GM23338 (cell line): ENCODE measurements around the gene GALNT9. TPM values are rescaled to one million over a fixed set of nuclear protein-coding genes. Genes with fewer than 3 reads are reported as not detected.
"Not testable (repeated sequence)": the region's sequence is repeated elsewhere in the genome, so short reads cannot be mapped to it uniquely, and the experiment has no call there.

ENCODE experiments used
- ATAC-seq: fragments of 200-7000 bp; cut with Tn5 transposase; 3 replicates; pipeline ENCODE4 v1.9.1; 2020
- DNase-seq: peaks from one replicate; pipeline ENCODE4 v3.0.0-alpha.2; 2015; ENCODE audit warnings: low spot score
- H2AFZ ChIP-seq: fragments of 200-600 bp; sonication (generic); 2 replicates; pipeline ENCODE4 v1.8.0; 2016; ENCODE audit warnings: antibody characterized with exemption, mild to moderate bottlenecking, moderate library complexity
- H3F3A ChIP-seq: fragments of 200-600 bp; sonication (generic); replicated peaks from 2 replicates; pipeline ENCODE4 v1.8.0; 2017; ENCODE audit warnings: antibody characterized with exemption, mixed run types, low read depth
- H3K27ac ChIP-seq: fragments of 200-600 bp; sonication (generic); 2 replicates; pipeline ENCODE4 v1.6.1; 2016; ENCODE audit warnings: low read depth
- H3K27me3 ChIP-seq: fragments of 200-600 bp; sonication (generic); 2 replicates; pipeline ENCODE4 v1.8.0; 2016; ENCODE audit warnings: mild to moderate bottlenecking, mixed run types, moderate library complexity; ENCODE audit not compliant: insufficient read depth
- H3K36me3 ChIP-seq: fragments of 200-600 bp; sonication (generic); 2 replicates; pipeline ENCODE4 v1.8.0; 2016; ENCODE audit warnings: mild to moderate bottlenecking; ENCODE audit not compliant: insufficient read depth
- H3K4me1 ChIP-seq: fragments of 200-600 bp; sonication (generic); 2 replicates; pipeline ENCODE4 v1.8.0; 2016; ENCODE audit warnings: mild to moderate bottlenecking, moderate library complexity; ENCODE audit not compliant: insufficient read depth
- H3K4me2 ChIP-seq: fragments of 200-600 bp; sonication (generic); 2 replicates; pipeline ENCODE4 v1.7.1; 2017; ENCODE audit warnings: mixed run types
- H3K4me3 ChIP-seq: fragments of 200-600 bp; sonication (generic); 2 replicates; pipeline ENCODE4 v1.6.1; 2016; ENCODE audit warnings: mixed run types
- H3K79me2 ChIP-seq: fragments of 200-600 bp; sonication (generic); replicated peaks from 2 replicates; pipeline ENCODE4 v1.8.0; 2017; ENCODE audit warnings: mild to moderate bottlenecking; ENCODE audit not compliant: insufficient read depth
- H3K9me2 ChIP-seq: fragments of 200-600 bp; sonication (generic); 2 replicates; pipeline ENCODE4 v1.8.0; 2017; ENCODE audit not compliant: insufficient read depth
- H4K20me1 ChIP-seq: fragments of 200-600 bp; sonication (generic); replicated peaks from 2 replicates; pipeline ENCODE4 v1.8.0; 2017; ENCODE audit warnings: mild to moderate bottlenecking; ENCODE audit not compliant: insufficient read depth
- H3K27ac Mint-ChIP-seq: 2 replicates; pipeline ENCODE4 v1.8.0; 2020; ENCODE audit warnings: inconsistent platforms, mild to moderate bottlenecking, moderate library complexity, mixed read lengths
- H3K27me3 Mint-ChIP-seq: 3 replicates; pipeline ENCODE4 v1.8.0; 2022; ENCODE audit warnings: low read depth, mild to moderate bottlenecking, moderate library complexity, mixed read lengths, inconsistent platforms; ENCODE audit not compliant: insufficient read depth, poor library complexity
- H3K36me3 Mint-ChIP-seq: 3 replicates; pipeline ENCODE4 v1.8.0; 2021; ENCODE audit warnings: low read depth, mild to moderate bottlenecking, inconsistent platforms, moderate library complexity, mixed read lengths
- H3K4me1 Mint-ChIP-seq: 3 replicates; pipeline ENCODE4 v1.8.0; 2020; ENCODE audit warnings: mild to moderate bottlenecking, inconsistent platforms, mixed read lengths
- H3K4me3 Mint-ChIP-seq: 3 replicates; pipeline ENCODE4 v1.8.0; 2021; ENCODE audit warnings: moderate library complexity, mild to moderate bottlenecking, inconsistent platforms, mixed read lengths
- H3K9me3 Mint-ChIP-seq: 3 replicates; pipeline ENCODE4 v1.8.0; 2020; ENCODE audit warnings: moderate library complexity, mild to moderate bottlenecking, inconsistent platforms, mixed read lengths
- EZH2phosphoT487 ChIP-seq: fragments of 200-600 bp; sonication (generic); IDR thresholded peaks from one replicate; pipeline ENCODE4 v1.8.1; 2018; ENCODE audit warnings: antibody characterized with exemption; ENCODE audit not compliant: unreplicated experiment
- JUNB ChIP-seq: IDR thresholded peaks from one replicate; pipeline ENCODE4 v1.6.1; 2016; ENCODE audit warnings: antibody characterized with exemption; ENCODE audit not compliant: unreplicated experiment
- STAT1 ChIP-seq: IDR thresholded peaks from one replicate; pipeline ENCODE4 v1.6.1; 2016; ENCODE audit warnings: antibody characterized with exemption; ENCODE audit not compliant: unreplicated experiment
- ZNF114 ChIP-seq: fragments of 250-450 bp; sonication (Bioruptor Pico); IDR thresholded peaks from 2 replicates; pipeline ENCODE4 v1.5.0; 2020; ENCODE audit warnings: mild to moderate bottlenecking, moderate library complexity
- ZNF331 ChIP-seq: fragments of 250-450 bp; sonication (Bioruptor Pico); IDR thresholded peaks from 2 replicates; pipeline ENCODE4 v1.5.0; 2020; ENCODE audit warnings: low read depth, mild to moderate bottlenecking, moderate library complexity
- polyA plus RNA-seq: library from polyadenylated mRNA; unstranded; fragments of >200 nt; fragmentation: Nextera tagmentation; extraction: Ambion mirVana; gene quantifications from 2 replicates; pipeline ENCODE4 v1.2.1, GENCODE V29; 2016
- total RNA-seq: library from RNA; depleted of rRNA; stranded (reverse); fragments of >200 nt; shearing (Covaris generic); gene quantifications from 2 replicates; pipeline ENCODE4 v1.2.3, GENCODE V29; 2014
- TF ChIP-seq, protein P1 (sequence below): IDR thresholded peaks from 2 replicates; pipeline ENCODE4 v1.6.1; 2016; ENCODE audit warnings: antibody characterized with exemption
- TF ChIP-seq, protein P2 (sequence below): fragments of 250-450 bp; sonication (Bioruptor Pico); IDR thresholded peaks from 2 replicates; pipeline ENCODE4 v1.5.0; 2020; ENCODE audit warnings: mild to moderate bottlenecking, moderate library complexity
- TF ChIP-seq, protein P3 (sequence below), 2 experiments: fragments of 200-600 bp in 1 of 2; sonication (generic) in 1 of 2; conservative IDR thresholded peaks; 2 replicates each; pipeline versions ENCODE4 v1.5.1 to v1.6.1; 2016 to 2017; ENCODE audit warnings: antibody characterized with exemption in 2 of 2, low read depth in 2 of 2, mild to moderate bottlenecking in 2 of 2, moderate library complexity in 1 of 2

GALNT9 gene
- total and polyA plus RNA-seq, 2 experiments from 2014 or later, result 0.81 to 2.5 TPM

DNA sequence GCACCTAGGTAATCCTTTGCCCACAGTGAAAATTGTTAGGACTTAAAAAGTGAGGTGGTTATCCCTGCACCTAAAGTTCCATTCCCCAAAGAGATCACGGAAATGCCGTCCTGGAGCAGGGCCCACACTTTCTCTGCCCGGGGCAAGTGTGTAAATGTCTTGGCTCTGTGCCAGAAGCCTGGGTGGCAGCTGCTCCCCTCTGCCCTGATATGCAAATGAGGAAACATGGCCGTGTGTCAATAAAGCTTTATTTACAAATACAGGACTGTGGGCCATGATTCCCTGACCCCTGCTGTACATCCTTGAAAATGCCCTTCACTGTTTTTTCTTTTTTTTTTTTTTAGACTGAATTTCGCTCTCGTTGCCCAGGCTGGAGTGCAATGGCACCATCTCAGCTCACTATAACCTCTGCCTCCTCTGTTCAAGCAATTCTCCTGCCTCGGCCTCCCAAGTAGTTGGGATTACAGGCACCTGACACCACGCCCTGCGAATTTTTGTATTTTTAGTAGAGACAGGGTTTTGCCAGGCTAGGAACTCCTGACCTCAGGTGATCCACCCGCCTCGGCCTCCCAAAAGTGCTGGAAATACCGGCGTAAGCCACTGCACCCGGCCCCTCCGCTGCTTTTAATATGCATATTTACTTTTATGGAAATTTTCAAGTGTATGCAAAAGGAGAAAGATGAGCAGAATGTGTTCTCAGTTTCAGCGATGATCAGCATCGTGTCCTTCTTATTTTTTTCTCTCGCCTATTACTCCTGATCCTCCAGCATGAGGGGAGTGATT, 75.5 kb downstream of the GALNT9 start:
- Mint-ChIP-seq H3K9me3 (no peaks in the 10 kb centered on the region), H3K36me3 (no peaks in the 10 kb centered on the region), H3K27me3 (peaks cover 14% of the 10 kb centered on the region), H3K4me1 (peaks cover 23% of the 10 kb centered on the region), H3K27ac (no peak overlapping the region), H3K4me3 (no peak overlapping the region)
- no peak overlapping the region for H3K27ac ChIP-seq
- H3F3A ChIP-seq, result no peaks in the 10 kb centered on the region
- H2AFZ ChIP-seq, result no peak overlapping the region
- no peaks in the 10 kb centered on the region for H3K79me2 ChIP-seq
- TF ChIP-seq, protein P1, sequence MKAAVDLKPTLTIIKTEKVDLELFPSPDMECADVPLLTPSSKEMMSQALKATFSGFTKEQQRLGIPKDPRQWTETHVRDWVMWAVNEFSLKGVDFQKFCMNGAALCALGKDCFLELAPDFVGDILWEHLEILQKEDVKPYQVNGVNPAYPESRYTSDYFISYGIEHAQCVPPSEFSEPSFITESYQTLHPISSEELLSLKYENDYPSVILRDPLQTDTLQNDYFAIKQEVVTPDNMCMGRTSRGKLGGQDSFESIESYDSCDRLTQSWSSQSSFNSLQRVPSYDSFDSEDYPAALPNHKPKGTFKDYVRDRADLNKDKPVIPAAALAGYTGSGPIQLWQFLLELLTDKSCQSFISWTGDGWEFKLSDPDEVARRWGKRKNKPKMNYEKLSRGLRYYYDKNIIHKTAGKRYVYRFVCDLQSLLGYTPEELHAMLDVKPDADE, result no peak
- TF ChIP-seq ZNF114 (CRISPR knock-in tag) (no peak), STAT1 (no peak), EZH2phosphoT487 (no peak), JUNB (no peak), ZNF331 (CRISPR knock-in tag) (no peak)
- TF ChIP-seq, protein P2, sequence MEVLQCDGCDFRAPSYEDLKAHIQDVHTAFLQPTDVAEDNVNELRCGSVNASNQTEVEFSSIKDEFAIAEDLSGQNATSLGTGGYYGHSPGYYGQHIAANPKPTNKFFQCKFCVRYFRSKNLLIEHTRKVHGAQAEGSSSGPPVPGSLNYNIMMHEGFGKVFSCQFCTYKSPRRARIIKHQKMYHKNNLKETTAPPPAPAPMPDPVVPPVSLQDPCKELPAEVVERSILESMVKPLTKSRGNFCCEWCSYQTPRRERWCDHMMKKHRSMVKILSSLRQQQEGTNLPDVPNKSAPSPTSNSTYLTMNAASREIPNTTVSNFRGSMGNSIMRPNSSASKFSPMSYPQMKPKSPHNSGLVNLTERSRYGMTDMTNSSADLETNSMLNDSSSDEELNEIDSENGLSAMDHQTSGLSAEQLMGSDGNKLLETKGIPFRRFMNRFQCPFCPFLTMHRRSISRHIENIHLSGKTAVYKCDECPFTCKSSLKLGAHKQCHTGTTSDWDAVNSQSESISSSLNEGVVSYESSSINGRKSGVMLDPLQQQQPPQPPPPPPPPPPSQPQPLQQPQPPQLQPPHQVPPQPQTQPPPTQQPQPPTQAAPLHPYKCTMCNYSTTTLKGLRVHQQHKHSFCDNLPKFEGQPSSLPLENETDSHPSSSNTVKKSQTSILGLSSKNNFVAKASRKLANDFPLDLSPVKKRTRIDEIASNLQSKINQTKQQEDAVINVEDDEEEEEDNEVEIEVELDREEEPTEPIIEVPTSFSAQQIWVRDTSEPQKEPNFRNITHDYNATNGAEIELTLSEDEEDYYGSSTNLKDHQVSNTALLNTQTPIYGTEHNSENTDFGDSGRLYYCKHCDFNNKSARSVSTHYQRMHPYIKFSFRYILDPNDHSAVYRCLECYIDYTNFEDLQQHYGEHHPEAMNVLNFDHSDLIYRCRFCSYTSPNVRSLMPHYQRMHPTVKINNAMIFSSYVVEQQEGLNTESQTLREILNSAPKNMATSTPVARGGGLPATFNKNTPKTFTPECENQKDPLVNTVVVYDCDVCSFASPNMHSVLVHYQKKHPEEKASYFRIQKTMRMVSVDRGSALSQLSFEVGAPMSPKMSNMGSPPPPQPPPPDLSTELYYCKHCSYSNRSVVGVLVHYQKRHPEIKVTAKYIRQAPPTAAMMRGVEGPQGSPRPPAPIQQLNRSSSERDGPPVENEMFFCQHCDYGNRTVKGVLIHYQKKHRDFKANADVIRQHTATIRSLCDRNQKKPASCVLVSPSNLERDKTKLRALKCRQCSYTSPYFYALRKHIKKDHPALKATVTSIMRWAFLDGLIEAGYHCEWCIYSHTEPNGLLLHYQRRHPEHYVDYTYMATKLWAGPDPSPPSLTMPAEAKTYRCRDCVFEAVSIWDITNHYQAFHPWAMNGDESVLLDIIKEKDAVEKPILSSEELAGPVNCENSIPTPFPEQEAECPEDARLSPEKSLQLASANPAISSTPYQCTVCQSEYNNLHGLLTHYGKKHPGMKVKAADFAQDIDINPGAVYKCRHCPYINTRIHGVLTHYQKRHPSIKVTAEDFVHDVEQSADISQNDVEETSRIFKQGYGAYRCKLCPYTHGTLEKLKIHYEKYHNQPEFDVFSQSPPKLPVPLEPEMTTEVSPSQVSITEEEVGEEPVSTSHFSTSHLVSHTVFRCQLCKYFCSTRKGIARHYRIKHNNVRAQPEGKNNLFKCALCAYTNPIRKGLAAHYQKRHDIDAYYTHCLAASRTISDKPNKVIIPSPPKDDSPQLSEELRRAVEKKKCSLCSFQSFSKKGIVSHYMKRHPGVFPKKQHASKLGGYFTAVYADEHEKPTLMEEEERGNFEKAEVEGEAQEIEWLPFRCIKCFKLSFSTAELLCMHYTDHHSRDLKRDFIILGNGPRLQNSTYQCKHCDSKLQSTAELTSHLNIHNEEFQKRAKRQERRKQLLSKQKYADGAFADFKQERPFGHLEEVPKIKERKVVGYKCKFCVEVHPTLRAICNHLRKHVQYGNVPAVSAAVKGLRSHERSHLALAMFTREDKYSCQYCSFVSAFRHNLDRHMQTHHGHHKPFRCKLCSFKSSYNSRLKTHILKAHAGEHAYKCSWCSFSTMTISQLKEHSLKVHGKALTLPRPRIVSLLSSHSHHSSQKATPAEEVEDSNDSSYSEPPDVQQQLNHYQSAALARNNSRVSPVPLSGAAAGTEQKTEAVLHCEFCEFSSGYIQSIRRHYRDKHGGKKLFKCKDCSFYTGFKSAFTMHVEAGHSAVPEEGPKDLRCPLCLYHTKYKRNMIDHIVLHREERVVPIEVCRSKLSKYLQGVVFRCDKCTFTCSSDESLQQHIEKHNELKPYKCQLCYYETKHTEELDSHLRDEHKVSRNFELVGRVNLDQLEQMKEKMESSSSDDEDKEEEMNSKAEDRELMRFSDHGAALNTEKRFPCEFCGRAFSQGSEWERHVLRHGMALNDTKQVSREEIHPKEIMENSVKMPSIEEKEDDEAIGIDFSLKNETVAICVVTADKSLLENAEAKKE (CRISPR knock-in tag), result no peak
- TF ChIP-seq, protein P3, sequence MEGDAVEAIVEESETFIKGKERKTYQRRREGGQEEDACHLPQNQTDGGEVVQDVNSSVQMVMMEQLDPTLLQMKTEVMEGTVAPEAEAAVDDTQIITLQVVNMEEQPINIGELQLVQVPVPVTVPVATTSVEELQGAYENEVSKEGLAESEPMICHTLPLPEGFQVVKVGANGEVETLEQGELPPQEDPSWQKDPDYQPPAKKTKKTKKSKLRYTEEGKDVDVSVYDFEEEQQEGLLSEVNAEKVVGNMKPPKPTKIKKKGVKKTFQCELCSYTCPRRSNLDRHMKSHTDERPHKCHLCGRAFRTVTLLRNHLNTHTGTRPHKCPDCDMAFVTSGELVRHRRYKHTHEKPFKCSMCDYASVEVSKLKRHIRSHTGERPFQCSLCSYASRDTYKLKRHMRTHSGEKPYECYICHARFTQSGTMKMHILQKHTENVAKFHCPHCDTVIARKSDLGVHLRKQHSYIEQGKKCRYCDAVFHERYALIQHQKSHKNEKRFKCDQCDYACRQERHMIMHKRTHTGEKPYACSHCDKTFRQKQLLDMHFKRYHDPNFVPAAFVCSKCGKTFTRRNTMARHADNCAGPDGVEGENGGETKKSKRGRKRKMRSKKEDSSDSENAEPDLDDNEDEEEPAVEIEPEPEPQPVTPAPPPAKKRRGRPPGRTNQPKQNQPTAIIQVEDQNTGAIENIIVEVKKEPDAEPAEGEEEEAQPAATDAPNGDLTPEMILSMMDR (conservative IDR thresholded peaks at IDR 0.05; ENCODE audit: low read depth in 2 of 2), result no peak
- H3K27me3 ChIP-seq, result no peaks in the 10 kb centered on the region
- DNase-seq (no peak), ATAC-seq (no peak)
- no peaks in the 10 kb centered on the region for H4K20me1 ChIP-seq
- no peak overlapping the region for H3K4me2 ChIP-seq
- H3K4me3 ChIP-seq, result no peak overlapping the region
- peaks cover 12% of the 10 kb centered on the region; the same call in 1 of the 2 replicates for H3K4me1 ChIP-seq
- no peaks in the 10 kb centered on the region for H3K36me3 ChIP-seq
- no peaks in the 10 kb centered on the region for H3K9me2 ChIP-seq

DNA sequence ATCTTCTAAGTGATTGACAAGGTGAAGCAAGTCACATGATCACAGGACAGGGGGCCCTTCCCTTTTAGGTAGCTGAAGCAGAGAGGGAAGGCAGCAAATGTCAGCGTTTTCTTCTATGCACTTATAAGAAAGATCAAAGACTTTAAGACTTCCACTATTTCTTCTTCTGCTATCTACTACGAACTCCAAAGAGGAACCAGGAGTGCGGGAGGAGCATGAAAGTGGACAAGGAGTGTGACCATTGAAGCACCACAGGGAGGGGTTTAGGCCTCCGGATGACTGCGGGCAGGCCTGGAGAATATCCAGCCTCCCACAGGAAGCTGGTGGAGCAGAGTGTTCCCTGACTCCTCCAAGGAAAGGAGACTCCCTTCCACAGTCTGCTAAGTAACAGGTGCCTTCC, 76.4 kb downstream of the GALNT9 start:
- H3K9me2 ChIP-seq, H3K79me2 ChIP-seq, H3K27ac Mint-ChIP-seq, H3K4me2 ChIP-seq, H3F3A ChIP-seq, H3K27ac ChIP-seq, H3K27me3 ChIP-seq, H3K9me3 Mint-ChIP-seq, H3K36me3 Mint-ChIP-seq, H3K36me3 ChIP-seq, H3K4me3 ChIP-seq, DNase-seq, H2AFZ ChIP-seq, ATAC-seq, H4K20me1 ChIP-seq, H3K4me3 Mint-ChIP-seq: not testable (repeated sequence)
- H3K4me1 ChIP-seq, result peaks cover 12% of the 10 kb centered on the region; the same call in 1 of the 2 replicates
- H3K4me1 Mint-ChIP-seq, result peaks cover 23% of the 10 kb centered on the region
- H3K27me3 Mint-ChIP-seq, result peaks cover 16% of the 10 kb centered on the region
